Nephron (organoid): ENCODE measurements around the gene CCN5.

Experiments used
- H3K27ac Mint-ChIP-seq, 3 experiments: 2 replicates each; pipeline ENCODE4 v1.8.0; 2020; ENCODE audit warnings: mixed read lengths in 3 of 3, mild to moderate bottlenecking in 2 of 3, moderate library complexity in 1 of 3
- H3K27me3 Mint-ChIP-seq: 2 replicates; pipeline ENCODE4 v1.8.0; 2021; ENCODE audit warnings: low read depth, mild to moderate bottlenecking, moderate library complexity, mixed read lengths
- H3K36me3 Mint-ChIP-seq: 2 replicates; pipeline ENCODE4 v1.8.0; 2020; ENCODE audit warnings: low read depth, mixed read lengths
- H3K4me1 Mint-ChIP-seq: 2 replicates; pipeline ENCODE4 v1.8.0; 2020; ENCODE audit warnings: mixed read lengths
- H3K4me3 Mint-ChIP-seq, 3 experiments: 2 replicates each; pipeline ENCODE4 v1.8.0; 2020; ENCODE audit warnings: mild to moderate bottlenecking in 3 of 3, mixed read lengths in 3 of 3, moderate library complexity in 2 of 3
- H3K9me3 Mint-ChIP-seq: 2 replicates; pipeline ENCODE4 v1.8.0; 2020; ENCODE audit warnings: mixed read lengths
- TF ChIP-seq, protein P1 (sequence below), 3 experiments: fragments of 200-600 bp; sonication (generic); IDR thresholded peaks; one replicate each; pipeline ENCODE4 v1.5.0; 2021; ENCODE audit warnings: antibody characterized with exemption in 3 of 3; ENCODE audit not compliant: unreplicated experiment in 3 of 3

CCN5 gene

DNA sequence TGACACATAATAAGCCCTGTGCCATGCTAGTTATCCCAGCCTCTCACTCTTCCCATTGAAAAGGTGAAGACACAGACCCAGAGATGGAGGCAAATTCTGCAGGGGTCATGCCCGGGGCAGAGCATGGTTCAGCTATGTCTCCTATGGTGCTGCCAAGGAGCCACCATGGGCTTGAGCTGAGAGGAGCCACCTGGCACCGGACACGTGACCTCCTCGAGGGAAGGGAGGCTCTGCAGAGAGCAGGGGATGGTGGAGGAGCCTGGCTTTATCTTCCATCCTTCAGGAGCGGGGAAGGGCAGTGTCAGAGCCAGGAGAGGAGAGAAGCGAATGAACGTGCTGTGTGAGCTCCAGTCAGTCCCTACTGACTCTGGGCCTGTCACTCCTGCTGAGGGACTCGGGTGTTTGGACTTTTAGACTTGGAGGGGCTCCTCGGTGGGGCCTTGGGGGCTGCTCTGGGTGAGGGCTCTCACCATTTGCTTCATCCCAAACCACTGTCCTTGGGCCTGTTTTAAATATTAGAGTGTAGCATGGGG, 11.1 kb upstream of the CCN5 start:
- H3K4me1 Mint-ChIP-seq = peaks cover 26% of the 10 kb centered on the region
- TF ChIP-seq, protein P1, sequence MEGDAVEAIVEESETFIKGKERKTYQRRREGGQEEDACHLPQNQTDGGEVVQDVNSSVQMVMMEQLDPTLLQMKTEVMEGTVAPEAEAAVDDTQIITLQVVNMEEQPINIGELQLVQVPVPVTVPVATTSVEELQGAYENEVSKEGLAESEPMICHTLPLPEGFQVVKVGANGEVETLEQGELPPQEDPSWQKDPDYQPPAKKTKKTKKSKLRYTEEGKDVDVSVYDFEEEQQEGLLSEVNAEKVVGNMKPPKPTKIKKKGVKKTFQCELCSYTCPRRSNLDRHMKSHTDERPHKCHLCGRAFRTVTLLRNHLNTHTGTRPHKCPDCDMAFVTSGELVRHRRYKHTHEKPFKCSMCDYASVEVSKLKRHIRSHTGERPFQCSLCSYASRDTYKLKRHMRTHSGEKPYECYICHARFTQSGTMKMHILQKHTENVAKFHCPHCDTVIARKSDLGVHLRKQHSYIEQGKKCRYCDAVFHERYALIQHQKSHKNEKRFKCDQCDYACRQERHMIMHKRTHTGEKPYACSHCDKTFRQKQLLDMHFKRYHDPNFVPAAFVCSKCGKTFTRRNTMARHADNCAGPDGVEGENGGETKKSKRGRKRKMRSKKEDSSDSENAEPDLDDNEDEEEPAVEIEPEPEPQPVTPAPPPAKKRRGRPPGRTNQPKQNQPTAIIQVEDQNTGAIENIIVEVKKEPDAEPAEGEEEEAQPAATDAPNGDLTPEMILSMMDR (IDR thresholded peaks at IDR 0.05; ENCODE audit: unreplicated experiment in 3 of 3) = no peak
- no peaks in the 10 kb centered on the region for H3K9me3 Mint-ChIP-seq
- H3K36me3 Mint-ChIP-seq = no peaks in the 10 kb centered on the region
- no peak overlapping the region for H3K4me3 Mint-ChIP-seq
- H3K27me3 Mint-ChIP-seq = peaks cover 5% of the 10 kb centered on the region
- no peak overlapping the region for H3K27ac Mint-ChIP-seq

DNA sequence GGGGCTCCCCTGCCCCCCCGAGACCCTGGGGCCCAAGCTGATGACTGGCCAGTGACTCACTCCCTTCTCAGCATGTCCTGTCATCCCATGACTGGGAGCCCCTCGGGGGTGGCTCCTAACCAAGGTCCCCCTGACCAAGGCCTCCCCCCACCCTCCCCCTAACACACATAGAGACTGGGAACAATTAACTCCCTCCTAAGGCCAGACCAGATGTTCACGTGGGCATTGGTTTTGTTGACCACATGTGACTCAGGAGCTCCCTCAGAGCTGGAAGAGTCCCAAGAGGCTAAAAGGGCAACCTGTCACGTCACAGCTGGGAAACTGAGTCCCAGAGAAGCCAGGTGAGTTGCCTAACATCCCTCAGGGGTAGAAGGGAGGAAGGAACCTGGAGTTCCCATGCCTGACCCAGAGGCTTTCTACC, 10.6 kb upstream of the CCN5 start:
- H3K4me1 Mint-ChIP-seq = peaks cover 26% of the 10 kb centered on the region
- H3K36me3 Mint-ChIP-seq = no peaks in the 10 kb centered on the region
- no peak overlapping the region for H3K4me3 Mint-ChIP-seq
- no peak overlapping the region for H3K27ac Mint-ChIP-seq
- TF ChIP-seq, protein P1 (IDR thresholded peaks at IDR 0.05; ENCODE audit: unreplicated experiment in 3 of 3) = no peak
- peaks cover 5% of the 10 kb centered on the region for H3K27me3 Mint-ChIP-seq
- H3K9me3 Mint-ChIP-seq = no peaks in the 10 kb centered on the region

DNA sequence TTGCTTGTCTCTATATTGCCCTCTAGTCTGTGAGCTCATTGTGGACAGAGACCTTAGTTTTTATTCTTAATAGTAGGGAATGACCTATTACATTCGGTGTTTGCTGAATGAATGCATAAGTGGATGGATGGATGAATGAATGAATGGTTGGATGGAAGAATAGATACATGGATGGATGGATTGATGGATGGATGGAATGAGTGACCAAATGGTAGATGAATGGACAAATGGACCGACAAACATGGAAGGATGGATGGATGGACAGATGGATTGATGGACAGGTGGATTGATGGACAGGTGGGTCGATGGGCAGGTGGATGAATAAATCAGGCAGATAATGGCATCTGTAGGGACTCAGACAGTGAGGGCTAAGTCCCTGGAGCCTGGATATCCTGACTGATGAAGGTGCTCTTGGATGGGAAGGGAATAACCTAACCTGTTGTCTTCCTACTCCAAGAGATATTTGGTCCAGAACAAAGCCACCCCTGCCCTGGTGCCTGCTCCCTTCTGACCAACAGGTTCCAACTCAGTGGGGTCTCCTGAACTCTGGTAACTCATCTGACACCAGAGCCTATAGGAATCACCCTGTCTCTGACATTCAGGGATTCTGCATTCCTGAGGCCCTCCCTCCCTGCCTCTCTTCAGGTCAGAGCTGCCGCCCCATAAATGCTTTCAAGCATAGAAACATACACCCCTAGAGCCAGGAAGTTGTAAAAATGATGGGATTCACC, 9.6 kb upstream of the CCN5 start:
- TF ChIP-seq, protein P1 (IDR thresholded peaks at IDR 0.05; ENCODE audit: unreplicated experiment in 3 of 3) = no peak
- Mint-ChIP-seq H3K27ac (no peak overlapping the region), H3K36me3 (no peaks in the 10 kb centered on the region), H3K4me1 (peaks cover 26% of the 10 kb centered on the region), H3K9me3 (no peaks in the 10 kb centered on the region), H3K27me3 (peaks cover 5% of the 10 kb centered on the region), H3K4me3 (no peak overlapping the region)

DNA sequence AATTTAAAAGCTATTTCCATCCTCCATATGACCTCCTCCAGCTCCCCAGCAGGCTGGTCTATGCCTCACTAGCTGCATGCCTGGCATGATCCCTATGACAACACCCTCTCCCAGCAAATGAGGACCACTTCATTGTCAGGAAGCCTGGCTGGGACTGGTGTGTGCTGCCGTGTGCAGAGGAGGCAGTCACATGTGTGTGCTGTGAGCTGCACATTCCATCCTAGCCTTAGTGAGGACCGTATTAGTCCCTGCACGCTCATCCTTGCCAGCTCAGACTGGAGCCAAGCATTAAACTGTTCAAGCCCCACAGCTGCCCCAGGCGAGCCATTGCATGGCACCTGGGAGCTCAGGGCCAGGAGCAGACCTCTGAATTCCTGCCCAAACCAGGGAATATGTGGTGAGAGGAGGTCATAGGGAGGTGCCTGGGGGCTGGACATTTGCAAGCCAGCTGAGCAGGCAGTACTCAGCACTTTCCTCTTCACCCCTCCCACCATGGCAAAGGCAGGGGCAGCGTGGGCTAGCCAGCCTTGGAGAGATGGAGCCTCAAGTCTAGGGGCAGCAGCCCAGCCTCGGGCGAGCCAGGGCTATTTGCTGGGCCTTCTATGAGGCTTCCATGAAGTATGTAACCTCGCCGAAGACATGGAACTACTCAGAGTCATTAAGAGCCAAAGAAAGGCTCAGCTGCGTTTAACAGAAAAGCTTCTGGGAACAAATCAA, 8.7 kb upstream of the CCN5 start:
- H3K9me3 Mint-ChIP-seq = no peaks in the 10 kb centered on the region
- TF ChIP-seq, protein P1 (IDR thresholded peaks at IDR 0.05; ENCODE audit: unreplicated experiment in 3 of 3) = no peak
- H3K4me1 Mint-ChIP-seq = peaks cover 17% of the 10 kb centered on the region

DNA sequence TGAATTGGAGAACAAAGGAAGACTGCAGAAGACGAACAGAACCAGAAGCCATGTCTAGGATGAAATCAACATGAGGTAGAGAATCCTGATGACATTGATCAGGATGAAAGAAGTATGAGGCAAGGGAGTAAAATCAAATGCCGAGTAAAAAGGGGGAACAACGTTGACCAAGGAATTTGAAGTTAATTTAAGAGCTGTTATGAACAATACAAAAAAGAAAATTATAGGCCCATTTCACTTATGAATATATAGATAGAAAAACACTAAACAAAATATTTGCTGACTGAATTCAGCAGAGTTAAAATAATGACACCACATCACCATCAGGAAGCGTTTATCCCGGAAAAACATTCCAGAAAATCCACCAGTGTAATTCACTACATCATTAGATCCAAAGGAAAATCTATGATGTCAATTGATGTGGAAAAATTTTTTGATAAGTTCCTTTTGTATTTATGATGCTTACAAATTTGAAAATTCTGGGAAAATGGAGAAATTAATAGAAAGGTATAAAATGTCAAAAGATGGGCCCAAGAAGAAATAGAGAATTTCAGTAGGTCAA, 8.1 kb upstream of the CCN5 start:
- Mint-ChIP-seq H3K4me1 (peaks cover 12% of the 10 kb centered on the region), H3K27ac (no peak overlapping the region), H3K36me3 (no peaks in the 10 kb centered on the region), H3K27me3 (no peaks in the 10 kb centered on the region), H3K4me3 (no peak overlapping the region), H3K9me3 (no peaks in the 10 kb centered on the region)
- TF ChIP-seq, protein P1 (IDR thresholded peaks at IDR 0.05; ENCODE audit: unreplicated experiment in 3 of 3) = no peak

More for the DNA sequence above, 8.7 kb upstream of the CCN5 start:
- H3K4me3 Mint-ChIP-seq = no peak overlapping the region
- no peaks in the 10 kb centered on the region for H3K36me3 Mint-ChIP-seq
- no peaks in the 10 kb centered on the region for H3K27me3 Mint-ChIP-seq
- peak overlapping the region in 1 of 3 experiments; percentile 41 for H3K27ac Mint-ChIP-seq
